Ascending aorta (tissue), 2 donors: ENCODE data around the gene TRAF3IP1. TPM values are rescaled to one million over a fixed set of nuclear protein-coding genes. Genes with fewer than 3 reads are reported as not detected.

ENCODE experiments used
- DNase-seq, 2 donors: peaks; one replicate each; pipeline ENCODE4 v3.0.0-alpha.2; 2019; ENCODE audit warnings: low spot score in 2 of 2
- H3K27ac ChIP-seq, 2 donors: fragments of 200-600 bp; sonication (generic); one replicate each; pipeline ENCODE4 v1.5.1; 2016 to 2017; ENCODE audit warnings: mild to moderate bottlenecking in 1 of 2
- H3K27me3 ChIP-seq: fragments of 200-600 bp; sonication (generic); one replicate; pipeline ENCODE4 v1.5.1; 2017
- H3K36me3 ChIP-seq, 2 donors: fragments of 200-600 bp; sonication (generic); one replicate each; pipeline ENCODE4 v1.5.1; 2016
- H3K4me1 ChIP-seq, 2 donors: fragments of 200-600 bp; sonication (generic); one replicate each; pipeline ENCODE4 v1.5.1; 2016 to 2017; ENCODE audit warnings: mild to moderate bottlenecking in 1 of 2
- H3K4me3 ChIP-seq, 2 donors: fragments of 200-600 bp; sonication (generic); one replicate each; pipeline ENCODE4 v1.5.1; 2016 to 2017; ENCODE audit warnings: mild to moderate bottlenecking in 1 of 2
- H3K9me3 ChIP-seq, 2 donors: fragments of 200-600 bp; sonication (generic); one replicate each; pipeline ENCODE4 v1.5.1; 2016
- intact Hi-C: fragments of 100-400 bp; cut with DNase I; formaldehyde crosslinking; loops from one replicate; pipeline ENCODE4 v1.15.1; 2023
- total RNA-seq: library from RNA; depleted of rRNA; stranded (reverse); fragments of >200 nt; gene quantifications from one replicate; pipeline ENCODE4 v1.1.0, GENCODE V29; 2016
- TF ChIP-seq, protein P1 (sequence below), 3 experiments: fragments of 200-600 bp in 2 of 3; fragments of 450-650 bp in 1 of 3; sonication (generic) in 2 of 3; IDR thresholded peaks; one replicate each; pipeline ENCODE4 v1.5.1; 2016 to 2019; ENCODE audit warnings: antibody characterized with exemption in 3 of 3, mild to moderate bottlenecking in 1 of 3, moderate library complexity in 1 of 3

The TRAF3IP1 gene
- total RNA-seq, 1 donor from 2014 or later, result 6.1 TPM

DNA sequence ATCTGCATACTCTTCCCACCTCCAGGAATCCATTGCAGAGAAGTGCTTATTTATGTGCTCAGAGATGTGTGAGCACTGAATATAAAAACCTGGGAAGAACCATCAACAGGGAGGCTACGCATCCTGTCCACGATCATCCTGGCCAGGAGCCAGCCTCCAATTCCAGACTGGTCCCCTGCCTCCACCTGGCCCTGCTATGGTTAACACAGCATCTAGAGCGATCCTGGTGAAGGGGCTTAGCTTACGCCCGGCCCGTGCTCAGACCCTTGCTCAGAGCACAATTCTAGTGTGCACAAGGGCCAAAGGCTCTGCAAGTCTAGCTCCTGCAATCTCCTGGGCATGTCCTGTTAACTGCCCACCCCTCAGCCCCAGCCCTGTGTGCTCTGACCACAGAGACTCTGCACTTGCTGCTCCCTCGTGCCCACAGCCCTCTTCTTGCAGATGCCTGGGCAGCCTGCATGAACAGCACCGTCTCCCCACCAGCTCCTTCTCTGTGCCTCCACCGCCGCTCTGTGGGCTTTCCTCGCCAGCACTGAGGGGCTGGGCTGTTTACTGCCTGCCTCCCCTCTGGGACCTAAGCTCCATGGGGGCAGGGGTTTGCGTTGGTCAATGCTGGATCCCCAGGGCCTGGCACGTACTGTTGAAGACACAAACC, 38.4 kb upstream of the TRAF3IP1 start:
- DNase-seq, result no peak
- no peaks in the 10 kb centered on the region for H3K9me3 ChIP-seq
- TF ChIP-seq, protein P1, sequence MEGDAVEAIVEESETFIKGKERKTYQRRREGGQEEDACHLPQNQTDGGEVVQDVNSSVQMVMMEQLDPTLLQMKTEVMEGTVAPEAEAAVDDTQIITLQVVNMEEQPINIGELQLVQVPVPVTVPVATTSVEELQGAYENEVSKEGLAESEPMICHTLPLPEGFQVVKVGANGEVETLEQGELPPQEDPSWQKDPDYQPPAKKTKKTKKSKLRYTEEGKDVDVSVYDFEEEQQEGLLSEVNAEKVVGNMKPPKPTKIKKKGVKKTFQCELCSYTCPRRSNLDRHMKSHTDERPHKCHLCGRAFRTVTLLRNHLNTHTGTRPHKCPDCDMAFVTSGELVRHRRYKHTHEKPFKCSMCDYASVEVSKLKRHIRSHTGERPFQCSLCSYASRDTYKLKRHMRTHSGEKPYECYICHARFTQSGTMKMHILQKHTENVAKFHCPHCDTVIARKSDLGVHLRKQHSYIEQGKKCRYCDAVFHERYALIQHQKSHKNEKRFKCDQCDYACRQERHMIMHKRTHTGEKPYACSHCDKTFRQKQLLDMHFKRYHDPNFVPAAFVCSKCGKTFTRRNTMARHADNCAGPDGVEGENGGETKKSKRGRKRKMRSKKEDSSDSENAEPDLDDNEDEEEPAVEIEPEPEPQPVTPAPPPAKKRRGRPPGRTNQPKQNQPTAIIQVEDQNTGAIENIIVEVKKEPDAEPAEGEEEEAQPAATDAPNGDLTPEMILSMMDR (IDR thresholded peaks at IDR 0.05), result no peak
- no peaks in the 10 kb centered on the region for H3K27me3 ChIP-seq
- H3K4me3 ChIP-seq, result no peak overlapping the region
- H3K4me1 ChIP-seq, result peaks cover 10 to 27% of the 10 kb centered on the region in 2 donors
- intact Hi-C loops, result no loop called here
- H3K27ac ChIP-seq, result no peak overlapping the region
- peaks cover 5 to 20% of the 10 kb centered on the region in 2 donors for H3K36me3 ChIP-seq

DNA sequence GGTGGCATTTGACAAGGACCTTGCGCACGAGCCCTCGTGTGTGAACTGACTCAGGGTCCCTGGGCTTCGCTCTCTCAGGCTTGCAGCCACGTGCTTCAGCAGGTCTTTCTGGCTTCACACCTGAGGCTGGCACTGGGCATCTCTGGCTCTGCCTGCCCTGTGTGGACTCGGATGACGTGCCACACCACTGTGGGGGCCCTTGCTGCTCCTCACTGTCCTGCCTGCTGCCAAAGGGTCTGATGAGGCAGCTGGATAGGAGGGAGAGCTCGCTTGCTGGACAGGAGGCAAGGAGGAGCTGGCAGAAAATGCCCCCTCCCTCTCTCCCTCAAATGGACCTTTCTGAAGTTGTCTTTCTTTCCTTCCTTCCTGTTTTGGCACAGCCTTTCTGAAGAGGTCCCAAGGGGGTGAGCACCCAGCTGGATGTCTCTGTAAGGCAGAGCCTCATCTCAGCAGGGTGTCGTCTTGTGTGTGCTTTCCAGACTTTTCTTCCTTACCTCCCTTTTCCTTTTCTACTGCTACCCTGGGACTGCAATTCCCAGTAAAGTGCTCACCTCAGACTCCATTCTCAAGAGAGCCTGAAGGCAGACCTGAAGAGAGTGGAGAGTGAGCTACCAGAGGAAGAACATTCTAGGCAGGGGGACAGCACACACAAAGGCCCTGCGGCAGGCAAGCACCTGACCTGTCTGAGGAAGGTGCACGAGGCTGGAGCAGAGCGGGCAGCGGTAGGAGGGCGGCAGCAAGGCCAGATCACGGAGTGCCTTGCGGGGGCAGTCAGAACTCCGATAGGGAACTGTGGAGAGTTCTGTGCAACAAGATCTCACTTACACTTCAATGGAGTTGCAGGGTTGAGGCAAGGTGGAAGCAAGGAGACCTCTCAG, 37.2 kb upstream of the TRAF3IP1 start:
- Histone ChIP-seq H3K4me1 (peaks cover 15 to 33% of the 10 kb centered on the region in 2 donors), H3K9me3 (no peaks in the 10 kb centered on the region), H3K4me3 (no peak overlapping the region), H3K27ac (no peak overlapping the region), H3K36me3 (peaks cover 0 to 9% of the 10 kb centered on the region in 2 donors), H3K27me3 (no peaks in the 10 kb centered on the region)
- DNase-seq, result no peak
- TF ChIP-seq, protein P1 (IDR thresholded peaks at IDR 0.05), result no peak
- intact Hi-C loops, result no loop called here

DNA sequence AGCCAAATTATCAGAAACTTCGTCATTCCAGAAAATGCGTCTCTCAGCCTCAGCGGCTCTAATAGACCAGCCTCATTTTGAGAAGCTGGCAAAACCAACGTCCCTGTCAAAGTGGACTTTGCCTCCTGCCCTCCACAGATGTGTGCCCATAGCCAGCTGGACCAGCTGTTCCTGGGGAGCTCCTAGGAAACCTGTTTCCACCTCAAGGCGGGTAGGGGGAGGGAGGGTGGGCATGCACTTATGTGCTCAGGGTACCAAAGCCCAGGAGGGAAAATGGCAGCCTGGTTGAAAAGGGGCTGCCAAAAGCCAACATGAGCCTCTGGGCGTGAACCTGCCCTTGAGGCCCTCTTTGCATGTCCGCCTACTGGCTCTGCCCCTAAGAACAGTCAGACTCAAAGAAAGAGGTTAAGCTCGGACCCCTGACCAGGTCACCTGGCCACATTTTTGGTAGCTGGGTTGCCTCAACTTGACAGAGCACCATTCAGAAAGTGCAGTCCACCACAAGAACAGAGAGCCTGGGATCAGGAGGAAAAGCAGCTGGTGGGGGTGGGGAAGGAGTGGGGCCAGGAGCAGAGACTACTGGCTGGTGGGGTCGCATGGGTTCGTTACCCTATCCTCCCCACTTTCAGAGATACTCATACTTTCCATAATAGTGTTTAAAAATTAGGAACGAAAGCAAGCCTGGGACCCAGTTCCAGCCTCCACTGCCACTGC, 35.4 kb upstream of the TRAF3IP1 start:
- H3K27me3 ChIP-seq, result no peaks in the 10 kb centered on the region
- no peaks in the 10 kb centered on the region for H3K36me3 ChIP-seq
- DNase-seq, result no peak
- H3K9me3 ChIP-seq, result no peaks in the 10 kb centered on the region
- intact Hi-C loops, result loop anchor here (5.0 kb wide), 1 partner anchor 43 kb away; the partner anchor contains the start of gene HES6
- TF ChIP-seq, protein P1 (IDR thresholded peaks at IDR 0.05), result no peak
- H3K4me3 ChIP-seq, result peak overlapping the region in 1 of 2 donors; percentile 33
- H3K27ac ChIP-seq, result peak overlapping the region; percentile 96 to 97
- H3K4me1 ChIP-seq, result peaks cover 18 to 36% of the 10 kb centered on the region in 2 donors

DNA sequence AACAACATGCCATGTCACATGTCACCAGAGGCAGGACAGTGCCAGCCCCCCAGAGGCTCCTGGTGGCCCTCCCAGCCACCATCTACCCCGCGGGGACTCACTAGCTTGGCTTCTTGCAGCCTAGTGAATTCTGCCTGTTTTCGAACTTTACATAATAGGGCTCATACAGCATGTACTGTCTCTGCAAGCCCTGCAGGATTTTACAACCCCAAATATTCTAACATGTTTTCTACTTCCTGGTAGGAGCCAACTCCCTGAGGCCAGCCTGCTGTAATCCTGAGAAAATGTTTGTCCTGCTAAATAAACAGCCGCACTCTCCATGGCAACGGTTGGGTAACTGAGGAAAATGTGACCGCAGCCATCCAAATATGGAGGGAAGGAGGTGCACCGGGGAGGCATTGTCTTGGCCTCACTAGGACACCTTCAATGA, 34.6 kb upstream of the TRAF3IP1 start:
- Histone ChIP-seq H3K27me3 (no peaks in the 10 kb centered on the region), H3K36me3 (no peaks in the 10 kb centered on the region), H3K9me3 (no peaks in the 10 kb centered on the region), H3K27ac (peak overlapping the region; percentile 96 to 97), H3K4me1 (peaks cover 18 to 36% of the 10 kb centered on the region in 2 donors), H3K4me3 (peak overlapping the region in 1 of 2 donors; percentile 75)
- TF ChIP-seq, protein P1 (IDR thresholded peaks at IDR 0.05), result no peak
- intact Hi-C loops, result loop anchor here (2.0 to 5.0 kb wide), 2 partner anchors 43 to 117 kb away; partner anchors contain the start of gene HES6
- peak; percentile 65 to 95 for DNase-seq

DNA sequence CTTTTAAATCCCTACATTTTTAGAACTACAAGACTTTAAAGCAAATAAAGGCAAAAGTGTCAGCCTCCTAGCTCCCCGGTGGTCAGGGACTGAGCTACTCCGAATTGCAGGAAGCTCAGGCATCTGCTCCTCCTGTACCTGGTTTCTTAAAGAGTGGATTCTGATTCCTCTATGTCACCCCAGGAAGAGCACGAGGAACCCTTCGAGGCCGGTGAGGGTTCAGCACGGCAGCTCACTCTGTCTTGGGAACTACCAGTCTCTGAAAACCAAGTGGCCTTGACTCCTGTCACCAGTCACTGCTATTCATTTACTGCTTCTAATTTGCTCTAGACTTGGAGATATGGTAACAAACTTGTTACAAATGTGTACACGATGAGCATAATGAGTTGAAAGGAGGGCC, 34.2 kb upstream of the TRAF3IP1 start:
- H3K27ac ChIP-seq, result peak overlapping the region; percentile 96 to 97
- H3K36me3 ChIP-seq, result no peaks in the 10 kb centered on the region
- TF ChIP-seq, protein P1 (IDR thresholded peaks at IDR 0.05), result no peak
- intact Hi-C loops, result loop anchor here (2.0 to 5.0 kb wide), 2 partner anchors 44 to 117 kb away; partner anchors contain the start of gene HES6
- H3K4me1 ChIP-seq, result peaks cover 18 to 36% of the 10 kb centered on the region in 2 donors
- peak overlapping the region; percentile 7 to 75 for H3K4me3 ChIP-seq
- no peaks in the 10 kb centered on the region for H3K9me3 ChIP-seq
- H3K27me3 ChIP-seq, result no peaks in the 10 kb centered on the region
- no peak for DNase-seq
